ENCODE results near the gene NKAIN2.

Gene NKAIN2

GRCh38 chr6:124029567-124029966 is 225.9 kb downstream of the NKAIN2 start:
- no peak for DNase-seq (ENCODE audit: low read depth, low spot score)

GRCh38 chr6:124033501-124033900 is 229.8 kb downstream of the NKAIN2 start:
- DNase-seq (ENCODE audit: low read depth, low spot score), result no peak

- no peak for DNase-seq (ENCODE audit: low read depth, low spot score)
These were observed 232.7 kb downstream of the NKAIN2 start for GRCh38 chr6:124036384-124036783.

- DNase-seq (ENCODE audit: low read depth, low spot score), result no peak
These were observed 237.0 kb downstream of the NKAIN2 start for GRCh38 chr6:124040655-124041054.

GRCh38 chr6:124052120-124052519 is 248.5 kb downstream of the NKAIN2 start:
- DNase-seq (ENCODE audit: low read depth, low spot score), result no peak

GRCh38 chr6:124053315-124053714 is 249.7 kb downstream of the NKAIN2 start:
- no peak for DNase-seq (ENCODE audit: low read depth, low spot score)

- no peak for DNase-seq (ENCODE audit: low read depth, low spot score)
These were observed 250.4 kb downstream of the NKAIN2 start for GRCh38 chr6:124054034-124054433.

GRCh38 chr6:124055395-124055794 is 251.7 kb downstream of the NKAIN2 start:
- no peak for DNase-seq (ENCODE audit: low read depth, low spot score)

- no peak for DNase-seq (ENCODE audit: low read depth, low spot score)
These were observed 252.3 kb downstream of the NKAIN2 start for GRCh38 chr6:124055963-124056362.

GRCh38 chr6:124056407-124057334 is 253.0 kb downstream of the NKAIN2 start:
- no peak for DNase-seq (ENCODE audit: low read depth, low spot score)

- DNase-seq (ENCODE audit: low read depth, low spot score), result no peak
These were observed 253.8 kb downstream of the NKAIN2 start for GRCh38 chr6:124057461-124057860.

GRCh38 chr6:124064317-124065113 is 260.9 kb downstream of the NKAIN2 start:
- DNase-seq (ENCODE audit: low read depth, low spot score), result no peak

- no peak for DNase-seq (ENCODE audit: low read depth, low spot score)
These were observed 262.6 kb downstream of the NKAIN2 start for GRCh38 chr6:124066269-124066668.

GRCh38 chr6:124066946-124067552 is 263.4 kb downstream of the NKAIN2 start:
- DNase-seq (ENCODE audit: low read depth, low spot score), result no peak

- DNase-seq (ENCODE audit: low read depth, low spot score), result no peak
These were observed 265.7 kb downstream of the NKAIN2 start for GRCh38 chr6:124069230-124069950.

GRCh38 chr6:124073021-124073420 is 269.4 kb downstream of the NKAIN2 start:
- no peak for DNase-seq (ENCODE audit: low read depth, low spot score)

- DNase-seq (ENCODE audit: low read depth, low spot score), result no peak
These were observed 270.3 kb downstream of the NKAIN2 start for GRCh38 chr6:124073820-124074587.

- DNase-seq (ENCODE audit: low read depth, low spot score), result no peak
These were observed 270.9 kb downstream of the NKAIN2 start for GRCh38 chr6:124074606-124075005.

GRCh38 chr6:124076336-124077048 is 272.8 kb downstream of the NKAIN2 start:
- no peak for DNase-seq (ENCODE audit: low read depth, low spot score)

- DNase-seq (ENCODE audit: low read depth, low spot score), result no peak
These were observed 274.5 kb downstream of the NKAIN2 start for GRCh38 chr6:124078169-124078568.

Measured in activated CD4-positive, CD25-positive, alpha-beta regulatory T cell treated with anti-CD3 and anti-CD28 coated beads, Interleukin-2, amount 50 U/mL, for 16 hours (primary cell).